Activated CD8-positive, alpha-beta memory T cell treated with anti-CD3 and anti-CD28 coated beads, Interleukin-2, amount 50 U/mL, for 1 hour (primary cell): ENCODE results near the gene TM7SF3.

Experiments
- DNase-seq: peaks from one replicate; pipeline ENCODE4 v3.0.0-alpha.2; 2020; ENCODE audit errors: extremely low read depth

Gene TM7SF3

DNA sequence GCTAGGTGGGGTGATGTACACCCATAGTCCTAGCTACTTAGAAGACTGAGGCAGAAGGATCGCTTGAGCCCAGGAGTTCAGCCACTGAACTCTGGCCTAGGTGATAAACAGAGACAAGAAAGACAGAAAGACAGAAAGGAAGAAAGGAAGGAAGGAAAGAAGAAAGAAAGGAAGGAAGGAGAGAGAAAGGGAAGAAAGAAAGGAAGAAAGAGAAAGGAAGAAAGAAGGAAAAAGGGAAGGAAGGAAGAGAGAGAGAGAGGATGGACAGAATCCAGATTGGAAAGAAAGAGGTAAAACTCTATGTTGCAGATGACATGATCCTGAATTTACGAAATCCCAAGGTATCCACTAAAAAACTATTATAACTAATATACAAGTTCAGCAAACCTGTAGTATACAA lies 84.6 kb downstream of the TM7SF3 start:
- DNase-seq = no peak

- DNase-seq = no peak
Measured at GRCh38 chr12:26928661-26929060, 85.5 kb downstream of the TM7SF3 start.
